HG03469 (cell line): ENCODE results near the gene PTGES.

Source experiments
- ATAC-seq: cut with Tn5 transposase; IDR thresholded peaks from one replicate; pipeline ENCODE4 v1.9.1; 2021; ENCODE audit warnings: mild to moderate bottlenecking, moderate library complexity, moderate number of reproducible peaks; ENCODE audit not compliant: unreplicated experiment

The PTGES gene

GRCh38 chr9:129695870-129696269 is 57.0 kb downstream of the PTGES start:
- ATAC-seq = no peak

GRCh38 chr9:129694243-129694646 is 58.6 kb downstream of the PTGES start:
- ATAC-seq = no peak

DNA sequence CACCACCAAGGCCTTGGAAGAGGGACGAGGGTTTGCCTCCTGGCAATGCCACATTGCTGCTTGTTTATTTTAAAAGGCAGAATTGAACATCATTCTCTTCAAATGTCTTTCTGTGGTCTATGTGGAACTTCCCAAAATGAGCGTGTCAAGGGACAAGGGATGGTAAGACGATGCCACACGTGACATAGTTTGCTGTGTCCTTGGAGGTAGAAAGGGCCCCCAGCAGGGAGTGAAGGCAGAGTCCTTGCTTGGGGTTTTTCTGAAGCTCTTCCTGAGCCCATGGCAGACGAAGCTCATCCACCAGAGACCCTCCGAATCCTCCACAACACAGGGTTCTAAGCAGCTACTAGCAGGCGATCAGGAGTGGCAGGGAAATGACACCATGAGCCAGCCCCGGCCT is 59.1 kb downstream of the PTGES start:
- ATAC-seq = no peak

- ATAC-seq = no peak
These were observed 60.3 kb downstream of the PTGES start for GRCh38 chr9:129692534-129692933.
